Loucy (cell line): ENCODE measurements around the gene RSRC2.

ENCODE experiments used
- EZH2phosphoT487 ChIP-seq: fragments of 200-600 bp; IDR thresholded peaks from 2 replicates; pipeline ENCODE4 v1.6.1; 2018; ENCODE audit warnings: antibody characterized with exemption, mild to moderate bottlenecking, moderate library complexity, borderline replicate concordance
- TF ChIP-seq, protein P1 (sequence below): fragments of 200-600 bp; sonication (generic); conservative IDR thresholded peaks from 2 replicates; pipeline ENCODE4 v1.5.1; 2014; ENCODE audit warnings: mild to moderate bottlenecking, antibody characterized with exemption, low read length

GRCh38 chr12:122474324-122474716 lies 52.4 kb downstream of the RSRC2 start:
- TF ChIP-seq, protein P1, sequence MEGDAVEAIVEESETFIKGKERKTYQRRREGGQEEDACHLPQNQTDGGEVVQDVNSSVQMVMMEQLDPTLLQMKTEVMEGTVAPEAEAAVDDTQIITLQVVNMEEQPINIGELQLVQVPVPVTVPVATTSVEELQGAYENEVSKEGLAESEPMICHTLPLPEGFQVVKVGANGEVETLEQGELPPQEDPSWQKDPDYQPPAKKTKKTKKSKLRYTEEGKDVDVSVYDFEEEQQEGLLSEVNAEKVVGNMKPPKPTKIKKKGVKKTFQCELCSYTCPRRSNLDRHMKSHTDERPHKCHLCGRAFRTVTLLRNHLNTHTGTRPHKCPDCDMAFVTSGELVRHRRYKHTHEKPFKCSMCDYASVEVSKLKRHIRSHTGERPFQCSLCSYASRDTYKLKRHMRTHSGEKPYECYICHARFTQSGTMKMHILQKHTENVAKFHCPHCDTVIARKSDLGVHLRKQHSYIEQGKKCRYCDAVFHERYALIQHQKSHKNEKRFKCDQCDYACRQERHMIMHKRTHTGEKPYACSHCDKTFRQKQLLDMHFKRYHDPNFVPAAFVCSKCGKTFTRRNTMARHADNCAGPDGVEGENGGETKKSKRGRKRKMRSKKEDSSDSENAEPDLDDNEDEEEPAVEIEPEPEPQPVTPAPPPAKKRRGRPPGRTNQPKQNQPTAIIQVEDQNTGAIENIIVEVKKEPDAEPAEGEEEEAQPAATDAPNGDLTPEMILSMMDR, result no peak
- no peak for TF ChIP-seq EZH2phosphoT487
